ENCODE measurements around the gene MS4A10.
"Not testable (repeated sequence)": the region's sequence is repeated elsewhere in the genome, so short reads cannot be mapped to it uniquely, and the experiment has no call there.

MS4A10 gene

GRCh38 chr11:60790726-60791125 is 5.6 kb downstream of the MS4A10 start:
- no peak for DNase-seq

- no peak for DNase-seq
Measured at GRCh38 chr11:60791153-60791933, 6.2 kb downstream of the MS4A10 start.

GRCh38 chr11:60792521-60792920 is 7.4 kb downstream of the MS4A10 start:
- DNase-seq = no peak

- DNase-seq = no peak
Measured at GRCh38 chr11:60795291-60795690, 10.2 kb downstream of the MS4A10 start.

- DNase-seq = no peak
Measured at GRCh38 chr11:60797846-60798630, 12.9 kb downstream of the MS4A10 start.

- DNase-seq = no peak
Measured at GRCh38 chr11:60798631-60799030, 13.5 kb downstream of the MS4A10 start.

- no peak for DNase-seq
Measured at GRCh38 chr11:60801194-60801593, 16.1 kb downstream of the MS4A10 start.

- DNase-seq = no peak
Measured at GRCh38 chr11:60803273-60803936, 18.3 kb downstream of the MS4A10 start.

GRCh38 chr11:60809249-60809648 is 24.1 kb downstream of the MS4A10 start:
- no peak for DNase-seq

- DNase-seq = no peak
Measured at GRCh38 chr11:60809691-60810090, 24.6 kb downstream of the MS4A10 start.

GRCh38 chr11:60810151-60810550 is 25.0 kb downstream of the MS4A10 start:
- no peak for DNase-seq

- no peak for DNase-seq
Measured at GRCh38 chr11:60810569-60810968, 25.4 kb downstream of the MS4A10 start.

GRCh38 chr11:60813324-60813723 is 28.2 kb downstream of the MS4A10 start:
- no peak for DNase-seq

GRCh38 chr11:60814112-60814511 is 29.0 kb downstream of the MS4A10 start:
- DNase-seq = no peak

- DNase-seq = no peak
Measured at GRCh38 chr11:60816590-60817157, 31.5 kb downstream of the MS4A10 start.

GRCh38 chr11:60818057-60818456 is 32.9 kb downstream of the MS4A10 start:
- DNase-seq = no peak

- no peak for DNase-seq
Measured at GRCh38 chr11:60821827-60822599, 36.9 kb downstream of the MS4A10 start.

- DNase-seq = not testable (repeated sequence)
Measured at GRCh38 chr11:60823745-60824306, 38.7 kb downstream of the MS4A10 start.

GRCh38 chr11:60825118-60825517 is 40.0 kb downstream of the MS4A10 start:
- no peak for DNase-seq

- no peak for DNase-seq
Measured at GRCh38 chr11:60825790-60826189, 40.7 kb downstream of the MS4A10 start.

- no peak for DNase-seq
Measured at GRCh38 chr11:60830478-60831142, 45.5 kb downstream of the MS4A10 start.

- peak; percentile 6 for DNase-seq
Measured at GRCh38 chr11:60831143-60831500, 46.0 kb downstream of the MS4A10 start.

Data from NCI-H187 treated with DMSO at 0.1 percent for 48 hours (cell line).